Hematopoietic multipotent progenitor cell treated with erythropoietin and hydrocortisone succinate and interleukin-3 and kit ligand, for 6 days (in vitro differentiated cells): ENCODE data around the gene CEP135.
A peak's percentile ranks its signal among the peaks of the same experiment; 100 is the strongest.
"Not testable (repeated sequence)": the region's sequence is repeated elsewhere in the genome, so short reads cannot be mapped to it uniquely, and the experiment has no call there.

Experiments
- DNase-seq: peaks from one replicate; pipeline ENCODE4 v3.0.0-alpha.2; 2015

CEP135 gene, protein sequence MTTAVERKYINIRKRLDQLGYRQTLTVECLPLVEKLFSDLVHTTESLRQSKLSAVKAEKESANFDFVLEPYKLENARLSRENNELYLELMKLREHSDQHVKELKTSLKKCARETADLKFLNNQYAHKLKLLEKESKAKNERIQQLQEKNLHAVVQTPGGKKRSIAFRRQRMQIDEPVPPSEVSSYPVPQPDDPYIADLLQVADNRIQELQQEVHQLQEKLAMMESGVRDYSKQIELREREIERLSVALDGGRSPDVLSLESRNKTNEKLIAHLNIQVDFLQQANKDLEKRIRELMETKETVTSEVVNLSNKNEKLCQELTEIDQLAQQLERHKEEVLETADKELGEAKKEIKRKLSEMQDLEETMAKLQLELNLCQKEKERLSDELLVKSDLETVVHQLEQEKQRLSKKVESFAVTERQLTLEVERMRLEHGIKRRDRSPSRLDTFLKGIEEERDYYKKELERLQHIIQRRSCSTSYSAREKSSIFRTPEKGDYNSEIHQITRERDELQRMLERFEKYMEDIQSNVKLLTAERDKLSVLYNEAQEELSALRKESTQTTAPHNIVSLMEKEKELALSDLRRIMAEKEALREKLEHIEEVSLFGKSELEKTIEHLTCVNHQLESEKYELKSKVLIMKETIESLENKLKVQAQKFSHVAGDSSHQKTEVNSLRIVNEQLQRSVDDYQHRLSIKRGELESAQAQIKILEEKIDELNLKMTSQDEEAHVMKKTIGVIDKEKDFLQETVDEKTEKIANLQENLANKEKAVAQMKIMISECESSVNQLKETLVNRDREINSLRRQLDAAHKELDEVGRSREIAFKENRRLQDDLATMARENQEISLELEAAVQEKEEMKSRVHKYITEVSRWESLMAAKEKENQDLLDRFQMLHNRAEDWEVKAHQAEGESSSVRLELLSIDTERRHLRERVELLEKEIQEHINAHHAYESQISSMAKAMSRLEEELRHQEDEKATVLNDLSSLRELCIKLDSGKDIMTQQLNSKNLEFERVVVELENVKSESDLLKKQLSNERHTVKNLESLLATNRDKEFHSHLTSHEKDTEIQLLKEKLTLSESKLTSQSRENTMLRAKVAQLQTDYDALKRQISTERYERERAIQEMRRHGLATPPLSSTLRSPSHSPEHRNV

DNA sequence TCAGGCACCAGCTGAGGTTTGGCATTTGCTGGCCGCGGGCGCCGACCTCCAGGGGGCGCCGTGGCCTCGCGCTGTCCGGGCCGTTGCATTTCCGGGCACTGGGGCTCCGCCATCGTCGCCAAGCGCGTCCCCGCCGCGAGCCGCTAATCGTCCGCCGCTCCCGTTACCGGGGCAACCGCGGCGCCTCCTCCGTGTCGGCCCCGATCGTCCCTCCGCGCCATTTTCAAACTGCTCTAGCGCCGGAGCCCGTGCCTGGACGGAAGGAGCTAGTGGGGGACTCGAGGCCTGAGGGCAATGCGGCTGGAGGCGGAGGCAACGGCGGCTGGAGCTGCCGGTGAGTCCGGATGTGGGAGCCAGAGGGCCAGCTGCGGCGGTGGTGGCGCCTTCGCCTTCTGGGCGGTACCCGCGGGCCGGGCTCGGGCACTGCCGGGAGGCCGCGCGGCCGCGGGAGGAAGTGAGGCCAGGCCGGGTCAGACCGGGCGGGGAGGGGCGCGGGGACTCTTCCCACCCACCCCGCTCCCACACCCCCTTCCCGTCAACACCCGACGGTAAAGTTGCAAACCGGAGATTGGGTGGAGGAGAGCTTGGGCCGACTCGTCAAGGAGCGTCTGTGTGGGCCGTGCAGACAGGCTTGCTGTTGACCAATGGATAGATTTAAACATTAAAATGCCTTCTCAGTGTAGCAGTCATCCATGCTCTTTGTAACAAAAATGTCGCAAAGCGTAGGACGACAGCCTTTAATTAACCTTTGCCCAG is at the start of gene CEP135:
Gene CEP135 (plus strand): TSS at position 220 of the 756 bp plus-strand sequence. CDS start 3,186 bp downstream, outside the sequence.
- DNase-seq, result peak; percentile 96

DNA sequence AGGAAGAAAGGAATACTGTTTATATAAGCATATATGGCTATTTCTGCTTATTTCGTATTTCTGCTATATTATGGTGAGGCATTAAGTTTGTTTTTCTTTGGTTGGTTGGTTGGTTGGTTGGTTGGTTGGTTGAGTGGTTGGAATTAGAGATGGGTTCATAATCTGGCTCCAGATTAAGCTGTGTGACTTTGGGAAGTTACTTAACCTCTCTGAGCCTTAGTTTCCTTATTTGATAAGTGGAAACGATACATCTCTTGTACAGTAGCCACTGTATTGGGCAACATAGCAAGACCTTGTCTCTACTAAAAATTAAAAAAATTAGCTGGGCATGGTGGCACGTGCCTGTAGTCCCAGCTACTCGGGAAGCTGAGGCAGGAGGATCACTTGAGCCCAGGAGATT is 46.1 kb upstream of the CEP135 start:
- no peak for DNase-seq

DNA sequence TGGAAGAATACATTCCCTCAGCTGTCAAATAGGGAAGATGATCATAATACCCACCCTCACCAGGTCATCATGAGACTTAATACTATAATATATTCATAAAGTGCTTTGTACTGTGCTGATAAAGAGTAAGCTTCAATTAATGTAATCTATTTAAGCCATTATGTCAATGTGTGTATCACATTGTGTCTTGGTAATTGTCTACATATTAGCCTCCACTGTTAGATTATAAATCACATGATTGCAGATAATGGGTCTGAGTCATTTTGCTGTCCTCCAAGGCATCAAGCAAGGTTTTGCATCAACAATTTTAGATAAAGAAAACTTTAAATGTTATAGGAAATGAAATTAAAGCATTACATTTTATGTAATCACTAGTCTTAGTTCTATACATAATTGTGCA is 45.2 kb upstream of the CEP135 start:
- DNase-seq, result peak; percentile 30

DNA sequence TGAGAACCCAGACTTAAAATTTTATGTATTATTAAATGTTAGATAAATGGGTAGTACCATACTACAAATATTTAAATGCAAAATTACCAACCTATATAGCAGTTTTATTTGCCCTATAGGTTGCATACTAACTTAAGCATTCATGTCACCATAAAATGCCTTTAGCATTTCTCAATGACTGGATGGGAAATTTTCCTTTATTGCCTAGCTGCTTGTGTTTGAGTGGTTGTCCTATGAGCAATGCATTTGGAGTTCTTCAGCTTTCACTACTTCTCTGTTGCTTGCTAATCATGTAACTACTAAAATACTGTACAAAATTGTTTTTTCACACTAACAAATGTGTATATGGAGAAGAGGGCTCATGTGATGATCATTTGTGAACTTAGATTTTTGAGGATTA is 44.2 kb upstream of the CEP135 start:
- no peak for DNase-seq

DNA sequence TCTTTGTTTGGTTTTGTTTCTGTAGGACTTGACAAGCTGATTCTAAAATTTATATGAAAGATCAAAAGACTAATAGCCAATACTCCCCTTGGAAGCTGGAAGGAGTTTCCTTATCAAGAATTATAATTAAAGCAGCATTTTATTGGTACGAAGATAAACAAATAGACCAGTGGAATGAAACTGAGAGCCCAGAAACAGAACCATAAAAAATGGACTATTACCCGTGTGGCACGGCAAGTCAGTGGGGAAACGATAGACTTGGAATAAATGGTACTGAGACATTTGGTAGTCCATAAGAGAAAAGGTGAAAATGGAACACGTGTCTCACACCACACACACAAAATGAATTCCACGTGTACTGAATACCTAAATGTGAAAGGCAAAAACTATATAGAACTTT is 42.4 kb upstream of the CEP135 start:
- DNase-seq, result no peak

DNA sequence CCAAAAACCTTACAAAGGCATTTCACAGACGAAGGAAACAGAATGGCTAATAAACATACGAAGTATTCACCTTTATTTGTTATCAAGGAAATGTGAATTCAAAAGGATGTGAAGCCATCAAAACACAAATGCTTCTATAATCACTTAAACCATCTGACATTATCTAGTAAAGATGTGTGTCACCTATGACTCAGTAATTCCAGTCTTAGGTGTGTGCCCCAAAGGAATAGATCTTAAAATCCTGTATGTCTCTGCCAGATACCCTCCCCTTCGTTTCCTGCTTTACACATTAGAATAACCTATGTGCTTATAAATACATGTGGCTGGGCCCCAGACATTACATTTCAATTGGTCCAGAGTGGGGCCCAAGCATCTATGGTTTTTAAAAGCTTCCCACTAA is 41.8 kb upstream of the CEP135 start:
- DNase-seq, result no peak

DNA sequence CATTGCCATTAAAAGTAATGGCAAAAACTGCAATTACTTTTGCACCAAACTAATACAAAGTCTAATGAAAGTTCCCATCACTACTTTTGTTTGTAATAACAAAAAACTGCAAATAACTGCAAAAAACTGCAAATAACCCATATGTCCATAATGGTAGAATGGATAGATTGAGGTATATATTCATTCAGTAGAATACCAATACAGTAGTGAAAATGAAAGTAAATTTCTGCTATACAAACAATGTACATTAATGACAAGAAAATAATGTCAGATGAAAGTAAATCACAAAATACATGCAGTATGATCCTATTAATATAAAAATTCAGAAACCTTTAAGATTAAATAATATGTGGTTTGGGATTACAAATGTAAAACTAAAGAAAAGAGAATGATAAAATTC is 41.3 kb upstream of the CEP135 start:
- DNase-seq, result no peak

DNA sequence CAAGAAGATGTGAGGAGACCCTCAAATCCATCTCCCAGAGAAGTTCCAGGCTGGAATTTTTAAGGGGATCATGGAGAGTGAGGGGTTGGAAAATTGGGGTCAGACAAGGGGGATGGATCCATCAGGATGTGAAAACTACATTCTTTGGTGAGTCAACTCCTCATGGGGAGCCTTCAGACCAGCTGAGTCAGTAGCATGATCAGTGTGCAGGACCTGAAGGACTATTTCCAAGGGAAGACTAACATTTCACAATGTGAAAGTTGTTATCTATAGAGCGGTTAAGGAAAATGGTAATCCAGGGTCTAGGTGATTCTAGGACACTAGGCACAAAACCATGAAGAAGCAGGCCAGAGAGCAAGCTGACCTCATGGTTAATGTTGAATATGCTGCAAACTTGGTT is 38.6 kb upstream of the CEP135 start:
- DNase-seq, result no peak

DNA sequence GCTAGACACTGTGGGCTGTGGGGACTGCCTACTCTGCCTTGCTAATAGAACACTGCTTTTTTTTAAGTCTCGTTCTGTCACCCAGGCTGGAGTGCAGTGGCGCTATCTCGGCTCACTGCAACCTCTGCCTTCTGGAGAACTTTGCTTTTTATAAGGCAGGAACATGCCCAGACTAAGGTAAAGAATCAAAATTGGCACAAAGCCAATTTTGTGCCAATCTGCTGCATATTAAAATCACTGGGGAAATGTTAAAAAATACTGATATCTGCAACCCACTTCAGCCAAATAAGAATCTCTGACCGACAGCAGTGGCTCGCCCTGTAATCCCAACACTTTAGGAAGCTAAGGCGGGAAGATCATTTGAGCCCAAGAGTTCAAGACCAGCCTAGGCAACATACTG is 36.5 kb upstream of the CEP135 start:
- no peak for DNase-seq

DNA sequence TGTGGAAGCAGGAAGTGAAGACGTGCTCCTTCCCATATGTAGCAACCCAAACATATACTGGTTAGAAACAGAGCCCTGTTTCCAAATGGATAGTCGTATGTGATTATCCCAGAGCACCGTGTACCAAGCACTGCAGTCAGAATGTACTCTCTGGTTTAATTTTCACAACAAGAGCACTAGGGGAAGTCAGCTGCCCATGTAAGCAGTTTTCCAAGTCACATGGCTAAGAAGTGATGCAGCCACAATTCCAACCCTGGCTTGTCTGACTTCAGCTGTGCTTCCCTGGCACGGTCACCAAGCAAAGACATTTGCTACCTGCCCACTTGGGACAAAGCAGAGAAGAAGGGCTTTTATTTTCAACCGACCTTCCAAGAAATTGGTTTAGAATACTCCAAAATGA is 28.2 kb upstream of the CEP135 start:
- DNase-seq, result no peak

DNA sequence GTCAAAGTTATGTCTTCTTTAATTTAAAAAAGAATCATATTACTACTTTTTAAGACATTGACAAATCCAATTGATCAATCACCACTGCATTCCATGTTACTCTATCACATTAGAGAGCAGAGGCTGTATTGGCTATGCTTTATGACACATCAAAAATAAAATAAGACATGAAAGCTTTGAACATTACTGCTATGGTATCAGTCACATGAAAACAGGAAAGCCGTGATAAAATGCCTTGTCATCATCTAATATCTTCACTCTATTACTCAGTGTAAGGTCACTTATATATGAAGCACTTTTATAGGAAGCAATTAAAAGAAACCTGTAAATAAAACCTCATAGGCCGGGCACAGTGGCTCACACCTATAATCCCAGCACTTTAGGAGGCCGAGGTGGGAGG is 27.7 kb upstream of the CEP135 start:
- no peak for DNase-seq

DNA sequence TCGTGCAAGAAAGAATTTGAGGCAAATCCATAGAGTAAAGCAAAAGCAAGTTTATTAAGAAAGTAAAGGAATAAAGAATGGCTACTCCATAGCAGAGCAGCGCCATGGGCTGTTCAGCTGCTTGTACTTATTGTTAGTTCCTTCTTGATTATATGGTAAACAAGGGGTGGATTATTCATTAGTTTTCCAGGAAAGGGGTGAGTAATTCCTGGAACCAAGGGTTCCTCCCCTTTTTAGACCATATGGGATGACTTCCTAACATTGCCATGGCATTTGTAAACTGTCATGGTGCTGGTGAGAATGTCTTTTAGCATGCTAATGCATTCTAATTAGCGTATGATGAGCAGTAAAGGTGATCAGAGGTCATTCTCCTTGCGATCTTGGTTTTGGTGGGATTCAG is 23.5 kb upstream of the CEP135 start:
- no peak for DNase-seq

DNA sequence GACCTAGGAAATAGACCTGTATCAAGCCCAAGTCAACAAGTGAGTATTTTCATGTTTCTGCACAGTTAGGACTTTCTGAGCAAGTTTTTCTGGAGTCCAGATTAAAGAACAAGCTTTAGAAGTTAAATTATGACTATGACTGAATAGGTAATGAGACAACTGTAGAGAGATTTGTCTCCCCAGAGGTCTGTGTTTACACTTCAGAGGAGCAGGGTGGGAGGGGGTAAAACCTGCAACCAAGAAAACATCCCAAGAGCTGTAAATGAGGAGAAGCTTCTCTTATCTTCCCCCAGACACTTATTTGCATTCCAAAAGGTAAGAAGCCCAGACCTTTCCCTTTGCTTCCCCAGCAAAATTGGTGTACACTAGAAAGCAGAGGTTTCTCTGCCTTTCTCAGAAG is 22.1 kb upstream of the CEP135 start:
- DNase-seq, result no peak

DNA sequence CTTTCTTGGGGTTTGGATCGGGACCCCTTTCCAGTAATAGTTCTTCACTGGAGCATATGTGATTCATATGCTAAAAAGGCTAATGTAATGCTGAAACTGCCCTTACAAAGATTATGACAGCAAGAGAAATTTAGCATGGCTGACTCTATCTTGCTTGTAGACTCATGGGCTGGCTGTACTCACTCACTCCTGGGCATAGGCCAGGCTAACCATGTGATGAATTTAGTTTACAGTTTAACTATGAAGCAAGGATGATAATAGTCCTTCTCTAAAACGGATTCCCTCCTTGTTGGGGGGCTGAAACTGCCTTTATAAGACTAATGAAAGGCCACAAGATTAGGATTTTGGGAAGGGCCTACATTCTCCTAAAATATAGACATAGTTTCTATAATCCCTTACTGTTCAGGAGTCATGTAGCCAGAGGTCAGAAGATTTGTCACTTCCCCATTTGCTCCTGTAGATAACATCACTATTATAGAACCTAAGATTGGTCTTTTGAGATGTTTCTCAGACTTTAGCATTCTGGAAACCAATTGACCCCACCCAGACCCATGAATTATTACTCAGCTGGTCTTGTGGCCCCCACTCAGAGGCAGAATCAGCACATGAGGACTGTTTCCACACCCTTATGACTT is 20.8 kb upstream of the CEP135 start:
- DNase-seq, result peak; percentile 14

DNA sequence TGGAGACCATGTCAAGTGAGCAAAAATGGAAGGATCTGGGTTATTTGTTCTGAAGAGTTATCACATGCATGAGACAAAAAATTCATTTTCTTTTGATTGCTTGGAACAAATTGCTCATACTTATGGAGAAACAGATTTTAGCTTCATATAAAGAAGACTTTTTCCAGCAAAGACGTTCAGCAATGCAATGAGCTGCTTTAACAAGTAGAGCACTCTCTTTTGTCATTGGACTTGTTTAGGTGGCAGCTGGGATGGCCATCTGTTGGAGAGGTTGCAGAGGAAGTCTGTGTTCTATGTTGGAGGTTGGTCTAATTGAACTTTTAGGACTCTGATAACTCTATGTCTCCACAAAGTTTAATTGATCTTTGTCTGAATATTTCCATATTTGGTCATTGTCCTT is 19.9 kb upstream of the CEP135 start:
- DNase-seq, result no peak

DNA sequence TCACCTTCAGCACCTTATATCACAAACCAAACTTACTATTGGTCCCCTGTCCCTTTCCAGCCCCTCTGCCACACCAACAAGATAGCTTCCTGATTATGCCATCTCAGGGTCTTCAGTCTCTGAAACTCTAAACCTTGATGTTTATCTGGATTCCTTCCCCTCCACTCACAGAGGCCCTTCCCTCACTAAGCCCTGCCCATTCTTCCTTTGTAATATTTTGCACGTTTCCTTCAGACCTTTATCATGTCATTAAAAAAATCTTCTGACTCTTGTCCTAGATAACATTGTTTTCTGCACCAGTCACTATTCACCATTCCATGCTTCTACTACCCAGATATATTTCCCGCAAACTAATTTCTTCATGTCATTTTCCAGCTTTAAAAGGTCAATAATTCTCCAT is 17.7 kb upstream of the CEP135 start:
- no peak for DNase-seq

DNA sequence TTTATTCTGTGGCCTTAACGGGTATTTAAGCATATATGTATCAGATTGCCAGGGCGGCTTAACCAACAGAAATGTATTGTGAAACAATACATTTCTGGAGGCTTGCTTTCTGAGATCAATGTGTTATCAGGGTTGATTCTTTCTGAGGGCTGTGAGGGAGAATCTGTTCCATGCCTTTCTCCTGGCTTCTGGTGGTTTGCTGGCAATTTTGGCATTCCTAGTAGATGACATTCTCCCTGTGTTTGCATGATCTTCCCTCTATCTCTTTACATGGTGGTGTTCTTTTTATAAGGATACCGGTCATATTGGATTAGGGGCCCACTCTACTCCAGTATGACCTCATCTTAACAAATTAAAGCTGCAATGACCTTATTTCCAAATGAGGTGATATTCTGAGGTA is 16.9 kb upstream of the CEP135 start:
- DNase-seq, result no peak

DNA sequence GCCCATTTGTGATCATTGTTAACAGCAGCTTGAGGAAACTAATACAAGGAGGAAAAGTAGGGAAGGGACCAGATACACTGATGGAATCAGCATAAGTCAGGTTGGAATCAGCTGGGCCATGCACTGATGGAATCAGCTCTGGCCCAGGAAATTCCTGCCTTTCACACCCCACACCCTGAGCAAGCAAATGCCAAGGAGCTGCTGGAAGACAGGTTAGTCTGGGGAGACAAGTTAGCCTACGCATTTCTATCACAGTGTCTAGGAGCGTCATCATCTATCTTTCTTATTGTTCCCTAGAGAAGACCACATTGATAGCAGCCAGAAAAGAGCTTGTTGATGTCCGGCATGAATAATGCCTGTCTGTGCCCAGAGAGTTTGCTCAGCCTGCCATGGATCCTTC is 16.2 kb upstream of the CEP135 start:
- no peak for DNase-seq

DNA sequence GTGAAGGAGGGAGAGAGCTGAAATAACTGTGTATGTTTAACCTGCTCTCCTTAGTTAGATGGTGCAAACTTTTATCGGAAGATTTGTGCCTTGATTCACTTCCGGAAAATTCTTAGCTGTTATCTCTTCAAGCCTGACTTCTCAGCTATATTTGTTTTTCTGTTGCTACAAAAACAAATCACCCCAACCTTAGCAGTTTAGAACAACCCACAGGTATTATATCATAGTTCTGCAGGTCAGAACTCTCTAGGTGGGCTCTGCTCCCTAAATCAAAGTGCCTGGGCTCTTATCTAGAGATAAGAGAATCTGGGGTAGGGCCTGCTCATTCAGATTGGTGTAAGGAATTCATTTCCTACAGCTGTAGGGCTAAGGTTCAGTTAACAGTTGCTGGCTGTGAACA is 15.1 kb upstream of the CEP135 start:
- DNase-seq, result no peak

DNA sequence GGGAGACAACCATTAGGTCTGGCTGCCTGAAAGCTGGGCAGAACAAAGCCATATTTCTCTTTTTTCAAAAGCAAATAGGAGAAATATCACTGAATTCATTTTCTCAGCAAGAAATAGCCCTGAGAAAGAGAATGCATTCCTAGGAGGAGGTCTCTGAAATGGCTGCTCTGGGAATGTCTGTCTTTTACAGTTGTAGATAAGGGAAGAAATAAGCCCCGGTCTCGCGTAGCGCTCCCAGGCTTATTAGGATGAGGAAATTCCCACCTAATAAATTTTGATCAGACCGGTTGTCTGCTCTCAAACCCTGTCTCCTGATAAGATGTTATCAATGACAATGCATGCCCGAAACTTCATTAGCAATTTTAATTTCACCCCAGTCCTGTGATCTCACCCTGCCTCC is 12.8 kb upstream of the CEP135 start:
- not testable (repeated sequence) for DNase-seq

DNA sequence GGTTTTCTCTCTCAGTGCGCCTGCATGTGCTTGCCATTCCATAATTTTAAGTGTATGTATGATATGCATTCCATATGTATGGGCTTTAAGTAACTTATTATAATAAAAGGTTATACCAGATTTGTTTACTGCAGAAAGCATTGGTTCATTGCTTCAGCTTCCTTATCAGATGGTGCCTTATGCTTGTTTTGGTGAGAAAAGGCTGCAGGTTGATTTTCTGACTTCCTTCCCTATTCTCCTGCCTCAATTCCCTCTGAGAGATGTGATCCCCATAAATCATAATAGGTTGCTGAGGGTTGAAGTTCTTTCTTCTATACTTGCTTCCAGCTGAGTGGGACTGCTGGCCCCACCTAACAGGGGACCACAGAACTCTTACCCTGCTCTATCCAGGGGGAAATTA is 10.3 kb upstream of the CEP135 start:
- no peak for DNase-seq

DNA sequence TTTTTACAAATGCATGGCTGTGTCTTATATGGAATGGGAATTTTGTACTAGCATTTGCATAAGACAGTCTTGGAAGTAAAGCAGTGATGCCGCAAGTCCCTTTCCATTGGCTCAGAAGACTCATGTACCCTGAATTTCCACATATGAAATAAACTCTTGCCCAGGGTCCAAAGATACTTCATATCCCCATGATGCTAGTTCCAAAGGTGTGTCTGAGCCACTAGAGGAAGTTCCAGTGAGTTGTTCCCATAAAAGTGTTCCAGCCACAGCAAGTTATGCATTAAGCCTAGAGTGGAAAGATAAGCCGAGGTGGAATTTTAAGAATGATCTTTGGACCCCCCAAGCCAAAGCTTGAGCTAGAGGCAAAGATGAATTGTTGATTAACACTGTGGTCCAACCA is 9.3 kb upstream of the CEP135 start:
- DNase-seq, result no peak
